Stomach (tissue), 9 donors: Measurements from ENCODE around the gene PLEKHA4. TPM values are rescaled to one million over a fixed set of nuclear protein-coding genes. Genes with fewer than 3 reads are reported as not detected.
"Not testable (repeated sequence)": the region's sequence is repeated elsewhere in the genome, so short reads cannot be mapped to it uniquely, and the experiment has no call there.

ENCODE experiments used
- DNase-seq, 2 donors: peaks; one replicate each; pipeline versions ENCODE4 v3.0.0 to v3.0.0-alpha.2; 2013 to 2019
- H3K27ac ChIP-seq, 5 donors: fragments of 200-600 bp in 4 of 5; sonication (generic) in 4 of 5; one replicate each; pipeline ENCODE4 v1.5.1; 2013 to 2019; ENCODE audit warnings: mild to moderate bottlenecking in 1 of 5, moderate library complexity in 1 of 5
- H3K27me3 ChIP-seq, 3 donors: fragments of 200-600 bp; sonication (generic); one replicate each; pipeline ENCODE4 v1.5.1; 2017 to 2019; ENCODE audit warnings: mixed run types in 1 of 3
- H3K36me3 ChIP-seq, 4 donors: fragments of 200-600 bp; sonication (generic); 1 replicate in 3 of 4; 2 replicates in 1 of 4; pipeline ENCODE4 v1.5.1; 2016 to 2019
- H3K4me1 ChIP-seq, 4 donors: fragments of 200-600 bp; sonication (generic); one replicate each; pipeline ENCODE4 v1.5.1; 2016 to 2019
- H3K4me3 ChIP-seq, 4 donors: fragments of 200-600 bp; sonication (generic) in 3 of 4; one replicate each; pipeline ENCODE4 v1.5.1; 2016 to 2019; ENCODE audit warnings: mild to moderate bottlenecking in 1 of 4
- H3K9me3 ChIP-seq, 4 donors: fragments of 200-600 bp; sonication (generic); one replicate each; pipeline ENCODE4 v1.5.1; 2016 to 2019
- CTCF ChIP-seq, 7 experiments: fragments of 450-650 bp in 4 of 7; fragments of 200-600 bp in 3 of 7; sonication (generic) in 3 of 7; IDR thresholded peaks; one replicate each; pipeline ENCODE4 v1.5.1; 2016 to 2019; ENCODE audit warnings: antibody characterized with exemption in 7 of 7, control low read depth in 2 of 7, mild to moderate bottlenecking in 1 of 7
- EP300 ChIP-seq: sonication (generic); formaldehyde crosslinking; IDR thresholded peaks from one replicate; pipeline ENCODE4 v1.6.1; 2017; ENCODE audit warnings: antibody characterized with exemption
- POLR2A ChIP-seq, 4 donors: fragments of 450-650 bp; IDR thresholded peaks; one replicate each; pipeline ENCODE4 v1.6.1; 2016; ENCODE audit warnings: antibody characterized with exemption in 4 of 4, control low read depth in 2 of 4, mild to moderate bottlenecking in 1 of 4, moderate library complexity in 1 of 4
- POLR2AphosphoS5 ChIP-seq, 3 donors: sonication (generic); formaldehyde crosslinking; IDR thresholded peaks; one replicate each; pipeline ENCODE4 v1.6.1; 2016; ENCODE audit warnings: antibody characterized with exemption in 3 of 3
- WGBS, 5 donors: extraction: QIAGEN DNeasy Blood & Tissue Kit in 3 of 5; methylation state at CpG; one replicate each; pipeline versions ENCODE4 v1.1.5 to v1.1.7; 2013 to 2018; 5-methylcytosine and 5-hydroxymethylcytosine counted together
- intact Hi-C: fragments of 100-400 bp; cut with DNase I; formaldehyde crosslinking; loops from one replicate; pipeline ENCODE4 v1.15.1; 2023; ENCODE audit warnings: low total_unique reads
- polyA plus RNA-seq, 3 donors: library from polyadenylated mRNA; stranded (reverse); fragments of 200-250 nt; gene quantifications; one replicate each; pipeline ENCODE4 v1.2.3, GENCODE V29; 2013
- total RNA-seq, 5 donors: library from RNA; depleted of rRNA; stranded (reverse); fragments of >200 nt; gene quantifications; one replicate each; pipeline versions ENCODE4 v1.1.0 to v1.2.3, GENCODE V29; 2014 to 2016
- donor health status: healthy with polysubstance abuse.
- donor health status: Bipolar disorder and iron deficiency.
- donor health status: healthy.

Gene PLEKHA4
- total and polyA plus RNA-seq, 8 donors, result 1.7 to 85.0 (median 30.0) TPM

- H3K27me3 ChIP-seq, result peaks cover 0 to 5% (median 0%) of the 10 kb centered on the region in 3 donors
- peak overlapping the region; percentile 65 to 97 (median 94) for H3K27ac ChIP-seq
- peak overlapping the region; percentile 82 to 93 (median 86) for H3K4me3 ChIP-seq
- TF ChIP-seq CTCF (IDR thresholded peaks at IDR 0.05) (no peak), POLR2A (IDR thresholded peaks at IDR 0.05) (no peak), POLR2AphosphoS5 (IDR thresholded peaks at IDR 0.05) (no peak), EP300 (no peak)
- 5 to 11% (median 7%) methylated on average over 17 to 24 of the region's 24 CpGs for WGBS, 5 donors
- DNase-seq, result peak in 1 of 2 donors; percentile 62
- H3K4me1 ChIP-seq, result peaks cover 23 to 45% (median 39%) of the 10 kb centered on the region in 4 donors
- H3K9me3 ChIP-seq, result no peaks in the 10 kb centered on the region
- intact Hi-C loops, result no loop called here
- peaks cover 11 to 29% (median 22%) of the 10 kb centered on the region in 4 donors for H3K36me3 ChIP-seq
Measured at GRCh38 chr19:48900477-48901406, 32.3 kb upstream of the PLEKHA4 start.

- intact Hi-C loops, result no loop called here
- peak; percentile 99 to 100 for DNase-seq
- peak; percentile 62 to 93 (median 85) for TF ChIP-seq POLR2AphosphoS5 (IDR thresholded peaks at IDR 0.05)
- TF ChIP-seq EP300, result peak; percentile 73
- TF ChIP-seq POLR2A (IDR thresholded peaks at IDR 0.05), result no peak
- peak in 2 of 7 experiments; percentile 16 to 38 for TF ChIP-seq CTCF (IDR thresholded peaks at IDR 0.05)
- Histone ChIP-seq H3K4me3 (peak within 1 kb of the TSS; percentile 82 to 93 (median 86)), H3K27ac (peak within 1 kb of the TSS; percentile 83 to 97 (median 94)), H3K4me1 (peaks cover 23 to 52% (median 42%) of the 10 kb centered on the region in 4 donors), H3K36me3 (peaks cover 3 to 21% (median 13%) of the 10 kb centered on the region in 4 donors), H3K27me3 (peaks cover 0 to 13% (median 0%) of the 10 kb centered on the region in 3 donors), H3K9me3 (no peaks in the 10 kb centered on the region)
- WGBS, 5 donors, result 6 to 8% (median 7%) methylated on average over 34 of the region's 34 CpGs
Measured at GRCh38 chr19:48899781-48900476, 31.5 kb upstream of the PLEKHA4 start, which contains the start of gene NUCB1. Gene NUCB1 (plus strand): TSS chr19:48900312. CDS start chr19:48900797, 485 bp downstream.

- H3K36me3 ChIP-seq, result peaks cover 0 to 15% (median 8%) of the 10 kb centered on the region in 4 donors
- 76 to 81% (median 77%) methylated on average over 11 of the region's 11 CpGs for WGBS, 5 donors
- H3K27me3 ChIP-seq, result peaks cover 0 to 19% (median 0%) of the 10 kb centered on the region in 3 donors
- peaks cover 23 to 52% (median 42%) of the 10 kb centered on the region in 4 donors for H3K4me1 ChIP-seq
- intact Hi-C loops, DNase-seq, H3K9me3 ChIP-seq: not testable (repeated sequence)
- H3K4me3 ChIP-seq, result peak overlapping the region; percentile 82 to 93 (median 86)
- peak overlapping the region; percentile 83 to 97 (median 94) for H3K27ac ChIP-seq
Measured at GRCh38 chr19:48899386-48899749, 31.0 kb upstream of the PLEKHA4 start.

GRCh38 chr19:48897181-48897580, 28.8 kb upstream of the PLEKHA4 start:
- peak overlapping the region in 4 of 5 donors; percentile 58 to 81 (median 64) for H3K27ac ChIP-seq

More at GRCh38 chr19:48897181-48897580, 28.8 kb upstream of the PLEKHA4 start:
- intact Hi-C loops, result no loop called here
- Histone ChIP-seq H3K4me1 (peaks cover 15 to 42% (median 33%) of the 10 kb centered on the region in 4 donors), H3K27me3 (peaks cover 0 to 25% (median 0%) of the 10 kb centered on the region in 3 donors), H3K9me3 (no peaks in the 10 kb centered on the region), H3K36me3 (peaks cover 0 to 8% (median 3%) of the 10 kb centered on the region in 4 donors), H3K4me3 (no peak overlapping the region)
- 71 to 87% (median 82%) methylated on average over 5 of the region's 5 CpGs for WGBS, 5 donors
- TF ChIP-seq POLR2AphosphoS5 (IDR thresholded peaks at IDR 0.05), result no peak
- TF ChIP-seq CTCF (IDR thresholded peaks at IDR 0.05), result no peak
- TF ChIP-seq EP300, result no peak
- TF ChIP-seq POLR2A (IDR thresholded peaks at IDR 0.05), result no peak
- DNase-seq, result no peak
